H1 (cell line): ENCODE measurements around the gene KIAA0319L. TPM values are rescaled to one million over a fixed set of nuclear protein-coding genes. Genes with fewer than 3 reads are reported as not detected.

Experiments used
- CBX8 ChIP-seq: fragments of 300-800, 300-1000 bp; sonication (generic); IDR thresholded peaks from 2 replicates; pipeline ENCODE4 v1.7.1; 2016; ENCODE audit warnings: low read depth, low read length, borderline replicate concordance
- HDAC6 ChIP-seq: IDR thresholded peaks from one replicate; pipeline ENCODE4 v1.7.1; 2012; ENCODE audit warnings: low read depth, mild to moderate bottlenecking, inconsistent platforms, low read length, moderate library complexity
- KDM1A ChIP-seq: fragments of 200-600, 300-600 bp; sonication (generic); IDR thresholded peaks from 2 replicates; pipeline ENCODE4 v1.7.1; 2016; ENCODE audit warnings: mild to moderate bottlenecking, low read length, borderline replicate concordance
- NRF1 ChIP-seq: IDR thresholded peaks from 2 replicates; pipeline ENCODE4 v1.6.1; 2011; ENCODE audit warnings: mild to moderate bottlenecking, low read depth, low read length, improper control_type of control experiment
- YY1 ChIP-seq: IDR thresholded peaks from 2 replicates; pipeline ENCODE4 v1.6.1; 2011; ENCODE audit warnings: low read depth, mild to moderate bottlenecking, low read length
- polyA plus RNA-seq, 7 experiments: library from polyadenylated mRNA; depleted of rRNA in 3 of 7; stranded (reverse) in 5 of 7; unstranded in 2 of 7; fragments of >200 nt in 5 of 7; fragments of 200-250 nt in 2 of 7; gene quantifications; 1 replicate in 5 of 7; 2 replicates in 1 of 7; 4 replicates in 1 of 7; pipeline versions ENCODE4 v1.2.1 to v1.2.3, GENCODE V29; 2011 to 2013; ENCODE audit warnings: missing spikeins in 2 of 7, mixed read lengths in 2 of 7
- total RNA-seq: library from RNA; stranded (reverse); fragmentation: NEBNext Ultra II Directional; extraction: Animal tissue kit (Norgen Biotek cat#: 25700); gene quantifications from 2 replicates; pipeline ENCODE4 v1.2.1, GENCODE V29; 2021
- TF ChIP-seq, protein P1 (sequence below): fragments of 300-600 bp; sonication (generic); IDR thresholded peaks from 2 replicates; pipeline ENCODE4 v1.7.1; 2012; ENCODE audit warnings: low read length, moderate library complexity, mild to moderate bottlenecking, inconsistent platforms; ENCODE audit not compliant: insufficient replicate concordance
- TF ChIP-seq, protein P2 (sequence below): IDR thresholded peaks from 2 replicates; pipeline ENCODE4 v1.6.1; 2012; ENCODE audit warnings: low read length, inconsistent platforms

KIAA0319L gene
- total and polyA plus RNA-seq, 2 of the 8 experiments (the other 6 are each of a cell fraction or from before 2014, with no cell fraction given) = 40.1 to 55.7 TPM

DNA sequence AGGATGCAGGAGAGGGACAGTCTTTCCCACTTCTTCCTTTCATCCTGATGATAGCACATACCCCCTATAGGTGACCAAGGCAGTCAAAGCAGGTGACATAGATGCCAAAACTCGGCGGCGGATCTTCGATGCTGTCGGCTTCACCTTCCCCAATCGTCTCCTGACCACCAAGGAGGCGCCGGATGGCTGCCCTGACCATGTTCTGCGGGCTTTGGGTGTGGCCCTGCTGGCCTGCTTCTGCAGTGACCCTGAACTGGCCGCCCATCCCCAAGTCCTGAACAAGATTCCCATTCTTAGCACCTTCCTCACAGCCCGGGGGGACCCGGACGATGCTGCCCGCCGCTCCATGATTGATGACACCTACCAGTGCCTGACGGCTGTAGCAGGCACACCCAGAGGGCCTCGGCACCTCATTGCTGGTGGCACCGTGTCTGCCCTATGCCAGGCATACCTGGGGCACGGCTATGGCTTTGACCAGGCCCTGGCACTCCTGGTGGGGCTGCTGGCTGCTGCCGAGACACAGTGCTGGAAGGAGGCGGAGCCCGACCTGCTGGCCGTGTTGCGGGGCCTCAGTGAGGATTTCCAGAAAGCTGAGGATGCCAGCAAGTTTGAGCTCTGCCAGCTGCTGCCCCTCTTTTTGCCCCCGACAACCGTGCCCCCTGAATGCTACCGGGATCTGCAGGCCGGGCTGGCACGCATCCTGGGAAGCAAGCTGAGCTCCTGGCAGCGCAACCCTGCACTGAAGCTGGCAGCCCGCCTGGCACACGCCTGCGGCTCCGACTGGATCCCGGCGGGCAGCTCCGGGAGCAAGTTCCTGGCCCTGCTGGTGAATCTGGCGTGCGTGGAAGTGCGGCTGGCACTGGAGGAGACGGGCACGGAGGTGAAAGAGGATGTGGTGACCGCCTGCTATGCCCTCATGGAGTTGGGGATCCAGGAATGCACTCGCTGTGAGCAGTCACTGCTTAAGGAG, 3.3 kb upstream of the KIAA0319L start (continued):
- TF ChIP-seq, protein P1, sequence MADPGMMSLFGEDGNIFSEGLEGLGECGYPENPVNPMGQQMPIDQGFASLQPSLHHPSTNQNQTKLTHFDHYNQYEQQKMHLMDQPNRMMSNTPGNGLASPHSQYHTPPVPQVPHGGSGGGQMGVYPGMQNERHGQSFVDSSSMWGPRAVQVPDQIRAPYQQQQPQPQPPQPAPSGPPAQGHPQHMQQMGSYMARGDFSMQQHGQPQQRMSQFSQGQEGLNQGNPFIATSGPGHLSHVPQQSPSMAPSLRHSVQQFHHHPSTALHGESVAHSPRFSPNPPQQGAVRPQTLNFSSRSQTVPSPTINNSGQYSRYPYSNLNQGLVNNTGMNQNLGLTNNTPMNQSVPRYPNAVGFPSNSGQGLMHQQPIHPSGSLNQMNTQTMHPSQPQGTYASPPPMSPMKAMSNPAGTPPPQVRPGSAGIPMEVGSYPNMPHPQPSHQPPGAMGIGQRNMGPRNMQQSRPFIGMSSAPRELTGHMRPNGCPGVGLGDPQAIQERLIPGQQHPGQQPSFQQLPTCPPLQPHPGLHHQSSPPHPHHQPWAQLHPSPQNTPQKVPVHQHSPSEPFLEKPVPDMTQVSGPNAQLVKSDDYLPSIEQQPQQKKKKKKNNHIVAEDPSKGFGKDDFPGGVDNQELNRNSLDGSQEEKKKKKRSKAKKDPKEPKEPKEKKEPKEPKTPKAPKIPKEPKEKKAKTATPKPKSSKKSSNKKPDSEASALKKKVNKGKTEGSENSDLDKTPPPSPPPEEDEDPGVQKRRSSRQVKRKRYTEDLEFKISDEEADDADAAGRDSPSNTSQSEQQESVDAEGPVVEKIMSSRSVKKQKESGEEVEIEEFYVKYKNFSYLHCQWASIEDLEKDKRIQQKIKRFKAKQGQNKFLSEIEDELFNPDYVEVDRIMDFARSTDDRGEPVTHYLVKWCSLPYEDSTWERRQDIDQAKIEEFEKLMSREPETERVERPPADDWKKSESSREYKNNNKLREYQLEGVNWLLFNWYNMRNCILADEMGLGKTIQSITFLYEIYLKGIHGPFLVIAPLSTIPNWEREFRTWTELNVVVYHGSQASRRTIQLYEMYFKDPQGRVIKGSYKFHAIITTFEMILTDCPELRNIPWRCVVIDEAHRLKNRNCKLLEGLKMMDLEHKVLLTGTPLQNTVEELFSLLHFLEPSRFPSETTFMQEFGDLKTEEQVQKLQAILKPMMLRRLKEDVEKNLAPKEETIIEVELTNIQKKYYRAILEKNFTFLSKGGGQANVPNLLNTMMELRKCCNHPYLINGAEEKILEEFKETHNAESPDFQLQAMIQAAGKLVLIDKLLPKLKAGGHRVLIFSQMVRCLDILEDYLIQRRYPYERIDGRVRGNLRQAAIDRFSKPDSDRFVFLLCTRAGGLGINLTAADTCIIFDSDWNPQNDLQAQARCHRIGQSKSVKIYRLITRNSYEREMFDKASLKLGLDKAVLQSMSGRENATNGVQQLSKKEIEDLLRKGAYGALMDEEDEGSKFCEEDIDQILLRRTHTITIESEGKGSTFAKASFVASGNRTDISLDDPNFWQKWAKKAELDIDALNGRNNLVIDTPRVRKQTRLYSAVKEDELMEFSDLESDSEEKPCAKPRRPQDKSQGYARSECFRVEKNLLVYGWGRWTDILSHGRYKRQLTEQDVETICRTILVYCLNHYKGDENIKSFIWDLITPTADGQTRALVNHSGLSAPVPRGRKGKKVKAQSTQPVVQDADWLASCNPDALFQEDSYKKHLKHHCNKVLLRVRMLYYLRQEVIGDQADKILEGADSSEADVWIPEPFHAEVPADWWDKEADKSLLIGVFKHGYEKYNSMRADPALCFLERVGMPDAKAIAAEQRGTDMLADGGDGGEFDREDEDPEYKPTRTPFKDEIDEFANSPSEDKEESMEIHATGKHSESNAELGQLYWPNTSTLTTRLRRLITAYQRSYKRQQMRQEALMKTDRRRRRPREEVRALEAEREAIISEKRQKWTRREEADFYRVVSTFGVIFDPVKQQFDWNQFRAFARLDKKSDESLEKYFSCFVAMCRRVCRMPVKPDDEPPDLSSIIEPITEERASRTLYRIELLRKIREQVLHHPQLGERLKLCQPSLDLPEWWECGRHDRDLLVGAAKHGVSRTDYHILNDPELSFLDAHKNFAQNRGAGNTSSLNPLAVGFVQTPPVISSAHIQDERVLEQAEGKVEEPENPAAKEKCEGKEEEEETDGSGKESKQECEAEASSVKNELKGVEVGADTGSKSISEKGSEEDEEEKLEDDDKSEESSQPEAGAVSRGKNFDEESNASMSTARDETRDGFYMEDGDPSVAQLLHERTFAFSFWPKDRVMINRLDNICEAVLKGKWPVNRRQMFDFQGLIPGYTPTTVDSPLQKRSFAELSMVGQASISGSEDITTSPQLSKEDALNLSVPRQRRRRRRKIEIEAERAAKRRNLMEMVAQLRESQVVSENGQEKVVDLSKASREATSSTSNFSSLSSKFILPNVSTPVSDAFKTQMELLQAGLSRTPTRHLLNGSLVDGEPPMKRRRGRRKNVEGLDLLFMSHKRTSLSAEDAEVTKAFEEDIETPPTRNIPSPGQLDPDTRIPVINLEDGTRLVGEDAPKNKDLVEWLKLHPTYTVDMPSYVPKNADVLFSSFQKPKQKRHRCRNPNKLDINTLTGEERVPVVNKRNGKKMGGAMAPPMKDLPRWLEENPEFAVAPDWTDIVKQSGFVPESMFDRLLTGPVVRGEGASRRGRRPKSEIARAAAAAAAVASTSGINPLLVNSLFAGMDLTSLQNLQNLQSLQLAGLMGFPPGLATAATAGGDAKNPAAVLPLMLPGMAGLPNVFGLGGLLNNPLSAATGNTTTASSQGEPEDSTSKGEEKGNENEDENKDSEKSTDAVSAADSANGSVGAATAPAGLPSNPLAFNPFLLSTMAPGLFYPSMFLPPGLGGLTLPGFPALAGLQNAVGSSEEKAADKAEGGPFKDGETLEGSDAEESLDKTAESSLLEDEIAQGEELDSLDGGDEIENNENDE = no peak
- TF ChIP-seq YY1 (no peak), KDM1A (no peak), NRF1 (no peak), CBX8 (no peak), HDAC6 (no peak)
- TF ChIP-seq, protein P2, sequence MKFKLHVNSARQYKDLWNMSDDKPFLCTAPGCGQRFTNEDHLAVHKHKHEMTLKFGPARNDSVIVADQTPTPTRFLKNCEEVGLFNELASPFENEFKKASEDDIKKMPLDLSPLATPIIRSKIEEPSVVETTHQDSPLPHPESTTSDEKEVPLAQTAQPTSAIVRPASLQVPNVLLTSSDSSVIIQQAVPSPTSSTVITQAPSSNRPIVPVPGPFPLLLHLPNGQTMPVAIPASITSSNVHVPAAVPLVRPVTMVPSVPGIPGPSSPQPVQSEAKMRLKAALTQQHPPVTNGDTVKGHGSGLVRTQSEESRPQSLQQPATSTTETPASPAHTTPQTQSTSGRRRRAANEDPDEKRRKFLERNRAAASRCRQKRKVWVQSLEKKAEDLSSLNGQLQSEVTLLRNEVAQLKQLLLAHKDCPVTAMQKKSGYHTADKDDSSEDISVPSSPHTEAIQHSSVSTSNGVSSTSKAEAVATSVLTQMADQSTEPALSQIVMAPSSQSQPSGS = no peak
